ENCODE results near the gene VAMP5. TPM values are rescaled to one million over a fixed set of nuclear protein-coding genes. Genes with fewer than 3 reads are reported as not detected.
"Not testable (repeated sequence)": the region's sequence is repeated elsewhere in the genome, so short reads cannot be mapped to it uniquely, and the experiment has no call there.

VAMP5 gene
- total RNA-seq = 10 to 100 TPM in 1 of 3 donors, 1 to 10 TPM in 2; 7.3 to 12.1 (median 9.3) TPM

- H3K4me3 Mint-ChIP-seq = peak within 1 kb of the TSS; percentile 84
- H3K27me3 Mint-ChIP-seq (ENCODE audit: low read depth) = no peaks in the 10 kb centered on the region
- peaks cover 54% of the 10 kb centered on the region for H3K4me1 Mint-ChIP-seq (ENCODE audit: low read depth)
- no peaks in the 10 kb centered on the region for H3K9me3 Mint-ChIP-seq
- peaks cover 12% of the 10 kb centered on the region for H3K36me3 Mint-ChIP-seq (ENCODE audit: insufficient read depth)
- peak; percentile 30 for DNase-seq
- peak; percentile 59 to 61 for ATAC-seq
These were observed at the start of gene VAMP5 for GRCh38 chr2:85584354-85584856. Gene VAMP5 (plus strand): TSS chr2:85584431. CDS start chr2:85584491, 60 bp downstream.

- Mint-ChIP-seq H3K36me3 (ENCODE audit: insufficient read depth) (peaks cover 5% of the 10 kb centered on the region), H3K4me3 (no peak overlapping the region), H3K4me1 (ENCODE audit: low read depth) (peaks cover 8% of the 10 kb centered on the region), H3K27me3 (ENCODE audit: low read depth) (no peaks in the 10 kb centered on the region), H3K9me3 (no peaks in the 10 kb centered on the region)
- ATAC-seq (no peak), DNase-seq (no peak)
These were observed 49.4 kb upstream of the VAMP5 start for GRCh38 chr2:85534881-85535280.

- DNase-seq = no peak
- Mint-ChIP-seq H3K9me3 (no peaks in the 10 kb centered on the region), H3K4me3 (no peak overlapping the region)
These were observed 47.8 kb upstream of the VAMP5 start for GRCh38 chr2:85536479-85536878.

GRCh38 chr2:85537600-85538506 lies 46.4 kb upstream of the VAMP5 start:
- peak overlapping the region; percentile 94 for H3K4me3 Mint-ChIP-seq
- no peaks in the 10 kb centered on the region for H3K27me3 Mint-ChIP-seq (ENCODE audit: low read depth)
- peaks cover 29% of the 10 kb centered on the region for H3K4me1 Mint-ChIP-seq (ENCODE audit: low read depth)
- DNase-seq (peak; percentile 17), ATAC-seq (peak in 1 of 2 donors; percentile 0)
- no peaks in the 10 kb centered on the region for H3K9me3 Mint-ChIP-seq
- H3K36me3 Mint-ChIP-seq (ENCODE audit: insufficient read depth) = peaks cover 34% of the 10 kb centered on the region

More at GRCh38 chr2:85536479-85536878, 47.8 kb upstream of the VAMP5 start:
- no peak for ATAC-seq
- Mint-ChIP-seq H3K36me3 (ENCODE audit: insufficient read depth) (peaks cover 20% of the 10 kb centered on the region), H3K27me3 (ENCODE audit: low read depth) (no peaks in the 10 kb centered on the region), H3K4me1 (ENCODE audit: low read depth) (peaks cover 15% of the 10 kb centered on the region)

GRCh38 chr2:85538507-85539360 lies 45.5 kb upstream of the VAMP5 start, which contains the start of gene MAT2A:
Gene MAT2A (plus strand): TSS chr2:85539168. CDS start chr2:85539288, 120 bp downstream.
- H3K4me3 Mint-ChIP-seq = peak within 1 kb of the TSS; percentile 94
- DNase-seq = peak; percentile 89
- H3K9me3 Mint-ChIP-seq = no peaks in the 10 kb centered on the region
- H3K4me1 Mint-ChIP-seq (ENCODE audit: low read depth) = peaks cover 34% of the 10 kb centered on the region
- peaks cover 41% of the 10 kb centered on the region for H3K36me3 Mint-ChIP-seq (ENCODE audit: insufficient read depth)
- no peaks in the 10 kb centered on the region for H3K27me3 Mint-ChIP-seq (ENCODE audit: low read depth)
- peak; percentile 81 to 85 for ATAC-seq

- Mint-ChIP-seq H3K9me3 (no peaks in the 10 kb centered on the region), H3K4me1 (ENCODE audit: low read depth) (peaks cover 39% of the 10 kb centered on the region), H3K4me3 (peak overlapping the region; percentile 94), H3K36me3 (ENCODE audit: insufficient read depth) (peaks cover 48% of the 10 kb centered on the region), H3K27me3 (ENCODE audit: low read depth) (no peaks in the 10 kb centered on the region)
- peak; percentile 75 for DNase-seq
- peak; percentile 39 to 44 for ATAC-seq
These were observed 44.7 kb upstream of the VAMP5 start for GRCh38 chr2:85539361-85540132.

GRCh38 chr2:85540133-85540648 lies 44.0 kb upstream of the VAMP5 start:
- ATAC-seq (no peak), DNase-seq (no peak)
- Mint-ChIP-seq H3K27me3 (ENCODE audit: low read depth) (no peaks in the 10 kb centered on the region), H3K9me3 (no peaks in the 10 kb centered on the region), H3K4me1 (ENCODE audit: low read depth) (peaks cover 39% of the 10 kb centered on the region), H3K36me3 (ENCODE audit: insufficient read depth) (peaks cover 51% of the 10 kb centered on the region), H3K4me3 (peak overlapping the region; percentile 94)

GRCh38 chr2:85541262-85541661 lies 43.0 kb upstream of the VAMP5 start:
- Mint-ChIP-seq H3K27me3 (ENCODE audit: low read depth) (no peaks in the 10 kb centered on the region), H3K4me1 (ENCODE audit: low read depth) (peaks cover 39% of the 10 kb centered on the region), H3K4me3 (peak overlapping the region; percentile 94), H3K36me3 (ENCODE audit: insufficient read depth) (peaks cover 54% of the 10 kb centered on the region), H3K9me3 (no peaks in the 10 kb centered on the region)
- DNase-seq = no peak
- no peak for ATAC-seq

GRCh38 chr2:85541753-85542457 lies 42.3 kb upstream of the VAMP5 start:
- ATAC-seq = no peak
- Mint-ChIP-seq H3K9me3 (no peaks in the 10 kb centered on the region), H3K27me3 (ENCODE audit: low read depth) (no peaks in the 10 kb centered on the region), H3K4me1 (ENCODE audit: low read depth) (peaks cover 39% of the 10 kb centered on the region), H3K36me3 (ENCODE audit: insufficient read depth) (peaks cover 54% of the 10 kb centered on the region), H3K4me3 (peak overlapping the region; percentile 94)
- no peak for DNase-seq

- H3K27me3 Mint-ChIP-seq (ENCODE audit: low read depth) = no peaks in the 10 kb centered on the region
- no peaks in the 10 kb centered on the region for H3K9me3 Mint-ChIP-seq
- DNase-seq (no peak), ATAC-seq (no peak)
- H3K4me1 Mint-ChIP-seq (ENCODE audit: low read depth) = peaks cover 33% of the 10 kb centered on the region
- H3K36me3 Mint-ChIP-seq (ENCODE audit: insufficient read depth) = peaks cover 54% of the 10 kb centered on the region
- peak overlapping the region; percentile 94 for H3K4me3 Mint-ChIP-seq
These were observed 41.5 kb upstream of the VAMP5 start for GRCh38 chr2:85542777-85543176.

GRCh38 chr2:85544254-85544691 lies 40.0 kb upstream of the VAMP5 start:
- not testable (repeated sequence) for DNase-seq; ATAC-seq; H3K9me3 Mint-ChIP-seq; H3K27me3 Mint-ChIP-seq (ENCODE audit: low read depth); H3K4me3 Mint-ChIP-seq
- peaks cover 52% of the 10 kb centered on the region for H3K36me3 Mint-ChIP-seq (ENCODE audit: insufficient read depth)
- H3K4me1 Mint-ChIP-seq (ENCODE audit: low read depth) = peaks cover 31% of the 10 kb centered on the region

GRCh38 chr2:85544915-85545779 lies 39.1 kb upstream of the VAMP5 start:
- not testable (repeated sequence) for H3K9me3 Mint-ChIP-seq

More at GRCh38 chr2:85544915-85545779, 39.1 kb upstream of the VAMP5 start:
- not testable (repeated sequence) for H3K27me3 Mint-ChIP-seq (ENCODE audit: low read depth); H3K4me3 Mint-ChIP-seq; DNase-seq; ATAC-seq
- peaks cover 31% of the 10 kb centered on the region for H3K4me1 Mint-ChIP-seq (ENCODE audit: low read depth)
- H3K36me3 Mint-ChIP-seq (ENCODE audit: insufficient read depth) = peaks cover 48% of the 10 kb centered on the region
